ENCODE data around the gene CLASRP. TPM values are rescaled to one million over a fixed set of nuclear protein-coding genes. Genes with fewer than 3 reads are reported as not detected.

CLASRP gene
- polyA plus RNA-seq, 2 of the 4 experiments (the other 2 are of a cell fraction) = 39.0 to 86.4 TPM

DNA sequence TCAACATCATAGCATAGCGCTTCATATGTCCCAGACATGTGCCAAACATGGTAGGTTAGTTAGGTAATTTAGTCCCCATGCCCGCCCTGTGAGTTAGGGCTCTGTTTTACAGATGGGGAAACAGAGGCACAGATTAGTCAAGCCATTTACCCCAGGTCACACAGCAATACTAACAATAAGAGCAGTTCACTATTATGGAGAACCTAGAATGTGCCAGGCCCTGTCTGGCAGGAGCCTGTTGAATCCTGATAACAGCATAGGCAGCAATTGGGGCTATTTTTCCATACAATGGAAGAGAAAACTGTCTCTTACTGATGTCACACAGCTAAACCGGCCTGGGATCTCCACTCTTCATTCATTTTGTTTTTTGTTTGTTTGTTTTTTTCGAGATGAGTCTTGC is 47.6 kb downstream of the CLASRP start:
- no peak for FAIRE-seq
- CTCF ChIA-PET = interaction anchor here (1.5 kb wide), 2 partner anchors 10 to 27 kb away, joined by 6 read pairs; partner anchors contain the start of gene ZNF296
- Histone ChIP-seq H3K4me3 (no peak overlapping the region), H3K9me3 (no peaks in the 10 kb centered on the region), H3K4me2 (no peak overlapping the region), H3K4me1 (peaks cover 8% of the 10 kb centered on the region), H3K27ac (no peak overlapping the region)
- 81% methylated on average over 4 of the region's 4 CpGs for WGBS (ENCODE audit: missing lambda C conversion rate)
- DNase-seq (ENCODE audit: low read depth in 1 of 2, low spot score in 1 of 2) = no peak
- ATAC-seq = no peak
- TF ChIP-seq, protein P1, sequence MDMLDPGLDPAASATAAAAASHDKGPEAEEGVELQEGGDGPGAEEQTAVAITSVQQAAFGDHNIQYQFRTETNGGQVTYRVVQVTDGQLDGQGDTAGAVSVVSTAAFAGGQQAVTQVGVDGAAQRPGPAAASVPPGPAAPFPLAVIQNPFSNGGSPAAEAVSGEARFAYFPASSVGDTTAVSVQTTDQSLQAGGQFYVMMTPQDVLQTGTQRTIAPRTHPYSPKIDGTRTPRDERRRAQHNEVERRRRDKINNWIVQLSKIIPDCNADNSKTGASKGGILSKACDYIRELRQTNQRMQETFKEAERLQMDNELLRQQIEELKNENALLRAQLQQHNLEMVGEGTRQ (IDR thresholded peaks at IDR 0.05) = no peak
- no peak for TF ChIP-seq KDM5A (IDR thresholded peaks at IDR 0.05)
- TF ChIP-seq HOXA7 (CRISPR knock-in tag; IDR thresholded peaks at IDR 0.05) = no peak
- no peak for TF ChIP-seq GATA3 (IDR thresholded peaks at IDR 0.05; ENCODE audit: borderline replicate concordance)
- TF ChIP-seq, protein P2, sequence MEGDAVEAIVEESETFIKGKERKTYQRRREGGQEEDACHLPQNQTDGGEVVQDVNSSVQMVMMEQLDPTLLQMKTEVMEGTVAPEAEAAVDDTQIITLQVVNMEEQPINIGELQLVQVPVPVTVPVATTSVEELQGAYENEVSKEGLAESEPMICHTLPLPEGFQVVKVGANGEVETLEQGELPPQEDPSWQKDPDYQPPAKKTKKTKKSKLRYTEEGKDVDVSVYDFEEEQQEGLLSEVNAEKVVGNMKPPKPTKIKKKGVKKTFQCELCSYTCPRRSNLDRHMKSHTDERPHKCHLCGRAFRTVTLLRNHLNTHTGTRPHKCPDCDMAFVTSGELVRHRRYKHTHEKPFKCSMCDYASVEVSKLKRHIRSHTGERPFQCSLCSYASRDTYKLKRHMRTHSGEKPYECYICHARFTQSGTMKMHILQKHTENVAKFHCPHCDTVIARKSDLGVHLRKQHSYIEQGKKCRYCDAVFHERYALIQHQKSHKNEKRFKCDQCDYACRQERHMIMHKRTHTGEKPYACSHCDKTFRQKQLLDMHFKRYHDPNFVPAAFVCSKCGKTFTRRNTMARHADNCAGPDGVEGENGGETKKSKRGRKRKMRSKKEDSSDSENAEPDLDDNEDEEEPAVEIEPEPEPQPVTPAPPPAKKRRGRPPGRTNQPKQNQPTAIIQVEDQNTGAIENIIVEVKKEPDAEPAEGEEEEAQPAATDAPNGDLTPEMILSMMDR (IDR thresholded peaks at IDR 0.05) = no peak
- no peak for TF ChIP-seq RARB (CRISPR knock-in tag; IDR thresholded peaks at IDR 0.05)
- no peak for TF ChIP-seq ATOH8 (CRISPR knock-in tag; IDR thresholded peaks at IDR 0.05; ENCODE audit: low read depth)
- TF ChIP-seq, protein P3, sequence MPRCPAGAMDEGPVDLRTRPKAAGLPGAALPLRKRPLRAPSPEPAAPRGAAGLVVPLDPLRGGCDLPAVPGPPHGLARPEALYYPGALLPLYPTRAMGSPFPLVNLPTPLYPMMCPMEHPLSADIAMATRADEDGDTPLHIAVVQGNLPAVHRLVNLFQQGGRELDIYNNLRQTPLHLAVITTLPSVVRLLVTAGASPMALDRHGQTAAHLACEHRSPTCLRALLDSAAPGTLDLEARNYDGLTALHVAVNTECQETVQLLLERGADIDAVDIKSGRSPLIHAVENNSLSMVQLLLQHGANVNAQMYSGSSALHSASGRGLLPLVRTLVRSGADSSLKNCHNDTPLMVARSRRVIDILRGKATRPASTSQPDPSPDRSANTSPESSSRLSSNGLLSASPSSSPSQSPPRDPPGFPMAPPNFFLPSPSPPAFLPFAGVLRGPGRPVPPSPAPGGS (IDR thresholded peaks at IDR 0.05) = no peak
- no peak for TF ChIP-seq PHF8 (IDR thresholded peaks at IDR 0.05; ENCODE audit: borderline replicate concordance, low read depth)
- no peak for TF ChIP-seq HOXB13 (CRISPR knock-in tag; IDR thresholded peaks at IDR 0.05; ENCODE audit: low read depth)
- TF ChIP-seq RNF2 (IDR thresholded peaks at IDR 0.05; ENCODE audit: borderline replicate concordance, low read depth) = no peak
- POLR2A ChIA-PET = no interaction called here

DNA sequence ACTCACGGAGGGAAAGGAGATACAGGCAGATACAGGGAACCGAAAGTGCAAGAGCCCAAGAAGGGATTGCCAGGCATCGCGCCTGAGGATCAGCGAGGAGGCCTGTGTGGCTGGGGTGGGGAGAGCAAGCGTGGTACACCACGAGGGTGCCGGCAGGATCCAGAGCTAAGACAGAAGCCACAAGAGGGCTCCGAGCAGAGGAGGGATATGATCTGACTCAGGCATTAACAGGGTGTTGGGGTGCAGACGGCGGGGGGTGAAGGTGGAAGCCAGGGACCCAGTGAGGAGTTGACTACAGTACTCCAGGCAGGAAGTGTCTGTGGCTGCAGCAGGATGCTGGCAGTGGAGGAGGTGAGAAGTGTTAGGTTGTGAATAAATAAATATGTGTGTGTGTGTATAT is 48.7 kb downstream of the CLASRP start:
- CTCF ChIA-PET = interaction anchor here (1.5 to 1.9 kb wide), 3 partner anchors 11 to 43 kb away, joined by 4 to 6 read pairs (median 6); partner anchors contain the start of gene ZNF296
- no peak overlapping the region for H3K4me3 ChIP-seq
- POLR2A ChIA-PET = interaction anchor here (0.7 kb wide), 1 partner anchor 9 kb away, joined by 3 read pairs; the partner anchor contains the start of gene GEMIN7

GRCh38 chr19:45090034-45090433 is 51.2 kb downstream of the CLASRP start:
- ATAC-seq (no peak), FAIRE-seq (no peak), DNase-seq (ENCODE audit: low read depth in 1 of 2, low spot score in 1 of 2) (no peak)
- Histone ChIP-seq H3K4me2 (no peak overlapping the region), H3K27ac (no peak overlapping the region), H3K9me3 (no peaks in the 10 kb centered on the region), H3K4me3 (no peak overlapping the region), H3K4me1 (peaks cover 20% of the 10 kb centered on the region)
- WGBS (ENCODE audit: missing lambda C conversion rate) = 93% methylated on average over 17 of the region's 17 CpGs
- ChIA-PET CTCF (interaction anchor here (0.6 to 1.8 kb wide), 10 partner anchors 10 to 52 kb away, joined by 3 to 6 read pairs (median 4); partner anchors contain the start of gene ZNF296), POLR2A (interaction anchor here (0.5 kb wide), 1 partner anchor 10 kb away, joined by 3 read pairs; no protein-coding TSS in a partner anchor)
- TF ChIP-seq HMGXB4 (CRISPR knock-in tag; IDR thresholded peaks at IDR 0.05; ENCODE audit: borderline replicate concordance) (no peak), CHD2 (IDR thresholded peaks at IDR 0.05; ENCODE audit: low read length, partially characterized antibody) (no peak), MYC (IDR thresholded peaks at IDR 0.05; ENCODE audit: borderline replicate concordance, low read length) (no peak), POLR2AphosphoS2 (conservative IDR thresholded peaks at IDR 0.05; ENCODE audit: low read length) (no peak), JUNB (IDR thresholded peaks at IDR 0.05) (no peak), MAFK (IDR thresholded peaks at IDR 0.05; ENCODE audit: partially characterized antibody) (no peak), KDM5A (IDR thresholded peaks at IDR 0.05) (no peak), GATA3 (IDR thresholded peaks at IDR 0.05; ENCODE audit: borderline replicate concordance) (no peak)

More for the DNA sequence above, 48.7 kb downstream of the CLASRP start:
- DNase-seq (ENCODE audit: low read depth in 1 of 2, low spot score in 1 of 2) (no peak), FAIRE-seq (no peak), ATAC-seq (no peak)
- Histone ChIP-seq H3K4me2 (no peak overlapping the region), H3K27ac (no peak overlapping the region), H3K9me3 (no peaks in the 10 kb centered on the region), H3K4me1 (peaks cover 8% of the 10 kb centered on the region)
- 94% methylated on average over 11 of the region's 11 CpGs for WGBS (ENCODE audit: missing lambda C conversion rate)
- TF ChIP-seq HEYL (CRISPR knock-in tag; IDR thresholded peaks at IDR 0.05) (no peak), NFE2L2 (conservative IDR thresholded peaks at IDR 0.05; ENCODE audit: low read length) (no peak), CHD2 (IDR thresholded peaks at IDR 0.05; ENCODE audit: low read length, partially characterized antibody) (no peak), BHLHE40 (IDR thresholded peaks at IDR 0.05; ENCODE audit: low read depth, low read length) (no peak), JUNB (IDR thresholded peaks at IDR 0.05) (no peak), CHD4 (IDR thresholded peaks at IDR 0.05; ENCODE audit: borderline replicate concordance) (no peak)

Measured in A549 (cell line).